Activated B cell treated with CpG ODN at 0.5 μM for 24 hours (primary cell): ENCODE results near the gene WDR26. TPM values are rescaled to one million over a fixed set of nuclear protein-coding genes. Genes with fewer than 3 reads are reported as not detected.

Experiments
- ATAC-seq: fragments of 200-7000 bp; cut with Tn5 transposase; one replicate; pipeline ENCODE4 v1.10.0; 2021; ENCODE audit warnings: low read depth, mild to moderate bottlenecking, moderate library complexity
- CTCF ChIA-PET: fragments of 350-600 bp; sonication (Branson Sonifier 250); formaldehyde crosslinking; loops from one replicate; lab custom pipeline; 2021; ENCODE audit warnings: antibody characterized with exemption; lab: Charles Lee
- POLR2A ChIA-PET: fragments of 350-600 bp; sonication (Branson Sonifier 250); formaldehyde crosslinking; loops from one replicate; lab custom pipeline; 2021; ENCODE audit warnings: antibody characterized with exemption; lab: Charles Lee
- DNase-seq: peaks from one replicate; pipeline ENCODE4 v3.0.0; 2022
- H3K27ac Mint-ChIP-seq: one replicate; pipeline ENCODE4 v1.8.0; 2020; ENCODE audit warnings: mixed read lengths
- H3K27me3 Mint-ChIP-seq: one replicate; pipeline ENCODE4 v1.8.0; 2021; ENCODE audit warnings: mixed read lengths
- H3K36me3 Mint-ChIP-seq: one replicate; pipeline ENCODE4 v1.8.0; 2021; ENCODE audit warnings: low read depth, mixed read lengths
- H3K4me1 Mint-ChIP-seq: one replicate; pipeline ENCODE4 v1.8.0; 2021; ENCODE audit warnings: mixed read lengths
- H3K4me3 Mint-ChIP-seq: one replicate; pipeline ENCODE4 v1.8.0; 2020; ENCODE audit warnings: mild to moderate bottlenecking, mixed read lengths
- H3K9me3 Mint-ChIP-seq: one replicate; pipeline ENCODE4 v1.8.0; 2020; ENCODE audit warnings: mixed read lengths
- CTCF ChIP-seq: fragments of 200-600 bp; IDR thresholded peaks from one replicate; pipeline ENCODE4 v1.8.0; 2022; ENCODE audit warnings: antibody characterized with exemption, mild to moderate bottlenecking
- intact Hi-C: fragments of 100-400 bp; cut with micrococcal nuclease; formaldehyde crosslinking; loops from one replicate; pipeline ENCODE4 v1.15.1; 2024
- total RNA-seq: library from RNA; stranded (reverse); gene quantifications from 2 replicates; pipeline ENCODE4 v1.2.3, GENCODE V29; 2022

WDR26 gene
- total RNA-seq, 1 donor from 2014 or later = 91.3 TPM

- peak overlapping the region; percentile 73 for H3K27ac Mint-ChIP-seq
- no peak for ATAC-seq
- H3K27me3 Mint-ChIP-seq = no peaks in the 10 kb centered on the region
- peak overlapping the region; percentile 90 for H3K4me3 Mint-ChIP-seq
- DNase-seq = no peak
- ChIA-PET CTCF (interaction anchor here (1.2 to 1.3 kb wide), 2 partner anchors 25 to 317 kb away, joined by 3 read pairs; no protein-coding TSS in a partner anchor), POLR2A (interaction anchor here (0.7 to 1.2 kb wide), 3 partner anchors 14 to 103 kb away, joined by 3 to 5 read pairs (median 4); partner anchors contain the start of gene NVL)
- no peaks in the 10 kb centered on the region for H3K9me3 Mint-ChIP-seq
- peaks cover 51% of the 10 kb centered on the region for H3K4me1 Mint-ChIP-seq
- intact Hi-C loops = loop anchor here (5.0 to 10.0 kb wide), 5 partner anchors 250 to 1975 kb away; partner anchors contain the start of genes DEGS1, LBR, PARP1 and TP53BP2
- H3K36me3 Mint-ChIP-seq = peaks cover 37% of the 10 kb centered on the region
- TF ChIP-seq CTCF = no peak
Observed at GRCh38 chr1:224432672-224433040, 1.9 kb downstream of the WDR26 start.

GRCh38 chr1:224432146-224432545 is 2.5 kb downstream of the WDR26 start:
- H3K36me3 Mint-ChIP-seq = peaks cover 42% of the 10 kb centered on the region
- ChIA-PET CTCF (interaction anchor here (1.0 to 1.3 kb wide), 3 partner anchors 24 to 1302 kb away, joined by 3 read pairs; no protein-coding TSS in a partner anchor), POLR2A (interaction anchor here (1.0 to 1.2 kb wide), 2 partner anchors 13 to 102 kb away, joined by 4 to 5 read pairs; partner anchors contain the start of gene NVL)
- intact Hi-C loops = loop anchor here (5.0 to 10.0 kb wide), 5 partner anchors 250 to 1975 kb away; partner anchors contain the start of genes DEGS1, LBR, PARP1 and TP53BP2
- no peak for ATAC-seq
- DNase-seq = no peak
- peaks cover 53% of the 10 kb centered on the region for H3K4me1 Mint-ChIP-seq
- H3K4me3 Mint-ChIP-seq = peak overlapping the region; percentile 90
- TF ChIP-seq CTCF = no peak
- no peaks in the 10 kb centered on the region for H3K27me3 Mint-ChIP-seq
- H3K27ac Mint-ChIP-seq = peak overlapping the region; percentile 73
- no peaks in the 10 kb centered on the region for H3K9me3 Mint-ChIP-seq

- intact Hi-C loops = loop anchor here (5.0 to 10.0 kb wide), 5 partner anchors 249 to 1976 kb away; partner anchors contain the start of genes DEGS1, LBR, PARP1 and TP53BP2
- H3K9me3 Mint-ChIP-seq = no peaks in the 10 kb centered on the region
- TF ChIP-seq CTCF = no peak
- H3K4me3 Mint-ChIP-seq = no peak overlapping the region
- peak overlapping the region; percentile 22 for H3K27ac Mint-ChIP-seq
- ATAC-seq = no peak
- H3K4me1 Mint-ChIP-seq = peaks cover 51% of the 10 kb centered on the region
- DNase-seq = no peak
- CTCF ChIA-PET = interaction anchor here (1.0 to 1.2 kb wide), 2 partner anchors 316 to 1302 kb away, joined by 3 read pairs; no protein-coding TSS in a partner anchor
- POLR2A ChIA-PET = interaction anchor here (1.0 kb wide), 1 partner anchor 102 kb away, joined by 5 read pairs; the partner anchor contains the start of gene NVL
- H3K36me3 Mint-ChIP-seq = peaks cover 42% of the 10 kb centered on the region
- H3K27me3 Mint-ChIP-seq = no peaks in the 10 kb centered on the region
Observed at GRCh38 chr1:224431726-224432125, 2.9 kb downstream of the WDR26 start.

GRCh38 chr1:224430511-224431113 is 4.0 kb downstream of the WDR26 start:
- DNase-seq (no peak), ATAC-seq (no peak)
- no peak for TF ChIP-seq CTCF
- Mint-ChIP-seq H3K36me3 (peaks cover 48% of the 10 kb centered on the region), H3K4me1 (peaks cover 50% of the 10 kb centered on the region), H3K27me3 (no peaks in the 10 kb centered on the region), H3K27ac (peak overlapping the region; percentile 80), H3K4me3 (peak overlapping the region; percentile 69), H3K9me3 (no peaks in the 10 kb centered on the region)
- POLR2A ChIA-PET = no interaction called here
- intact Hi-C loops = loop anchor here (5.0 to 10.0 kb wide), 5 partner anchors 248 to 1977 kb away; partner anchors contain the start of genes DEGS1, LBR, PARP1 and TP53BP2
- CTCF ChIA-PET = interaction anchor here (1.0 kb wide), 1 partner anchor 26 kb away, joined by 6 read pairs; no protein-coding TSS in a partner anchor
